Caco-2 (cell line): Measurements from ENCODE around the gene ANAPC5. TPM values are rescaled to one million over a fixed set of nuclear protein-coding genes. Genes with fewer than 3 reads are reported as not detected.

Experiments
- BruUV-seq: library from RNA; stranded (reverse); fragments of 400-500 nt; replicated peaks from 2 replicates; lab custom pipeline; 2021; lab: Mats Ljungman, UMichigan
- CTCF ChIA-PET: fragments of 300-600 bp; sonication (Branson Sonifier 250); formaldehyde crosslinking; loops from one replicate; lab custom pipeline; 2022; ENCODE audit warnings: antibody characterized with exemption; lab: Charles Lee
- POLR2A ChIA-PET: fragments of 300-600 bp; sonication (Branson Sonifier 250); formaldehyde crosslinking; loops from one replicate; lab custom pipeline; 2022; ENCODE audit warnings: antibody characterized with exemption; lab: Charles Lee
- DNase-seq, 2 experiments: peaks; one replicate each; pipeline versions ENCODE4 v3.0.0 to v3.0.0-alpha.2; 2020 to 2022
- H3K27me3 ChIP-seq: replicated peaks from 2 replicates; pipeline ENCODE4 v1.6.0; 2011; ENCODE audit warnings: low read length; ENCODE audit not compliant: control insufficient read depth, insufficient read depth
- H3K36me3 ChIP-seq: 2 replicates; pipeline ENCODE4 v1.5.1; 2011; ENCODE audit warnings: low read length; ENCODE audit not compliant: control insufficient read depth, insufficient read depth
- H3K4me1 ChIP-seq: fragments of 250-450 bp; sonication (Bioruptor Pico); 2 replicates; pipeline ENCODE4 v1.5.1; 2020; ENCODE audit warnings: mild to moderate bottlenecking
- H3K4me3 ChIP-seq: 2 replicates; pipeline ENCODE4 v1.5.1; 2011; ENCODE audit warnings: low read depth, mild to moderate bottlenecking, control low read depth, low read length
- H3K9me3 ChIP-seq: fragments of 250-450 bp; sonication (Bioruptor Pico); 2 replicates; pipeline ENCODE4 v1.5.1; 2020; ENCODE audit warnings: mild to moderate bottlenecking, moderate library complexity
- H3K27ac Mint-ChIP-seq: one replicate; pipeline ENCODE4 v1.8.0; 2022; ENCODE audit warnings: mixed read lengths; ENCODE audit not compliant: unreplicated experiment
- H3K27me3 Mint-ChIP-seq: one replicate; pipeline ENCODE4 v1.8.0; 2022; ENCODE audit warnings: mixed read lengths; ENCODE audit not compliant: insufficient read depth, unreplicated experiment
- H3K36me3 Mint-ChIP-seq: one replicate; pipeline ENCODE4 v1.8.0; 2022; ENCODE audit warnings: mild to moderate bottlenecking, mixed read lengths; ENCODE audit not compliant: insufficient read depth, unreplicated experiment
- H3K4me1 Mint-ChIP-seq: one replicate; pipeline ENCODE4 v1.8.0; 2022; ENCODE audit warnings: low read depth, mixed read lengths; ENCODE audit not compliant: unreplicated experiment
- H3K4me3 Mint-ChIP-seq: one replicate; pipeline ENCODE4 v1.8.0; 2022; ENCODE audit warnings: mild to moderate bottlenecking, moderate library complexity, mixed read lengths; ENCODE audit not compliant: unreplicated experiment
- H3K9me3 Mint-ChIP-seq: one replicate; pipeline ENCODE4 v1.8.0; 2022; ENCODE audit warnings: mixed read lengths; ENCODE audit not compliant: unreplicated experiment
- CTCF ChIP-seq, 2 experiments: fragments of 200-600 bp in 1 of 2; IDR thresholded peaks; 1 replicate in 1 of 2; 2 replicates in 1 of 2; pipeline versions ENCODE4 v1.5.1 to v1.8.0; 2011 to 2022; ENCODE audit warnings: antibody characterized with exemption in 1 of 2, control low read depth in 1 of 2, inconsistent platforms in 1 of 2, low read depth in 1 of 2, low read length in 1 of 2, mild to moderate bottlenecking in 1 of 2, moderate library complexity in 1 of 2; ENCODE audit not compliant: insufficient read depth in 1 of 2, severe bottlenecking in 1 of 2, unreplicated experiment in 1 of 2
- intact Hi-C: fragments of 100-400 bp; cut with micrococcal nuclease; formaldehyde crosslinking; loops from one replicate; pipeline ENCODE4 v1.10.0; 2022; ENCODE audit not compliant: unreplicated experiment
- total RNA-seq: library from RNA; stranded (reverse); gene quantifications from 2 replicates; pipeline ENCODE4 v1.2.3, GENCODE V29; 2022

Gene ANAPC5
- total RNA-seq, 1 experiment from 2014 or later, result 106 TPM

DNA sequence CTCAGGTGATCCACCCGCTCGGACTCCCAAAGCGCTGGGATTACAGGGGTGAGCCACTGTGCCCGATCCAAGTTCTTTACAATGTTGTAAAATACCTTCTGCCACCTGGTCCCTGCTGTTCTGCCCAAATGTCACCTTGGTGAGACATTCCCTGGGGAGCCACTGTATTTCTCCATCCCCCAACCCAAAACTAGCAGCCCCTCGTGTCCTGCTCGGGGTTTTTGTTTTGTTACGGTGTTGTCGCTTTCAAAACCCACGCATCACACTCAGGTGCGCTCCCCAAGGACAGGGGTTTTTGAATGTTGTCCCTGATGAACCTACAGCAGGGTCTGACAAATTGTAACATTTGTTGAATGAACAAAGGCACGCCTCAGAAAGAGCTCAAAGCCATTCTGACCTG lies 93.1 kb downstream of the ANAPC5 start:
- Mint-ChIP-seq H3K27ac (no peak overlapping the region), H3K27me3 (no peaks in the 10 kb centered on the region), H3K4me3 (no peak overlapping the region), H3K36me3 (peaks cover 46% of the 10 kb centered on the region), H3K9me3 (no peaks in the 10 kb centered on the region), H3K4me1 (no peaks in the 10 kb centered on the region)
- intact Hi-C loops, result no loop called here
- Histone ChIP-seq H3K4me3 (no peak overlapping the region), H3K4me1 (no peaks in the 10 kb centered on the region), H3K36me3 (peaks cover 2% of the 10 kb centered on the region; the same call in 1 of the 2 replicates), H3K9me3 (no peaks in the 10 kb centered on the region), H3K27me3 (no peaks in the 10 kb centered on the region)
- CTCF ChIA-PET, result no interaction called here
- POLR2A ChIA-PET, result no interaction called here
- no peak for DNase-seq
- BruUV-seq, result no TSS peak
- TF ChIP-seq CTCF (IDR thresholded peaks at IDR 0.05; ENCODE audit: insufficient read depth in 1 of 2, low read depth in 1 of 2, low read length in 1 of 2, severe bottlenecking in 1 of 2, unreplicated experiment in 1 of 2), result no peak

Other genes with a start within 250 kb of the ANAPC5 start
- not detected in 2 replicates for gene P2RX7, start 219.5 kb downstream of the ANAPC5 start, total RNA-seq
- gene P2RX4, start 142.3 kb downstream of the ANAPC5 start, total RNA-seq, result 40.4 and 44.7 TPM in 2 replicates
- gene CAMKK2, start 55.7 kb downstream of the ANAPC5 start, total RNA-seq, result 26.9 and 31.0 TPM in 2 replicates
- 50.5 and 54.1 TPM in 2 replicates for gene RNF34, start 47.7 kb upstream of the ANAPC5 start, total RNA-seq
- gene KDM2B, start 228.6 kb upstream of the ANAPC5 start, total RNA-seq, result 47.7 and 48.4 TPM in 2 replicates